GM23248 (cell line): ENCODE results near the gene ANO10.

Experiments
- EZH2 ChIP-seq: fragments of 200-600 bp; sonication (generic); IDR thresholded peaks from 2 replicates; pipeline ENCODE4 v1.6.1; 2018; ENCODE audit warnings: antibody characterized with exemption, mild to moderate bottlenecking; ENCODE audit not compliant: insufficient read depth, poor library complexity, severe bottlenecking
- EZH2phosphoT487 ChIP-seq: fragments of 200-600 bp; sonication (generic); IDR thresholded peaks from 2 replicates; pipeline ENCODE4 v1.6.1; 2018; ENCODE audit warnings: antibody characterized with exemption, moderate library complexity, mild to moderate bottlenecking, low read depth; ENCODE audit not compliant: insufficient read depth

DNA sequence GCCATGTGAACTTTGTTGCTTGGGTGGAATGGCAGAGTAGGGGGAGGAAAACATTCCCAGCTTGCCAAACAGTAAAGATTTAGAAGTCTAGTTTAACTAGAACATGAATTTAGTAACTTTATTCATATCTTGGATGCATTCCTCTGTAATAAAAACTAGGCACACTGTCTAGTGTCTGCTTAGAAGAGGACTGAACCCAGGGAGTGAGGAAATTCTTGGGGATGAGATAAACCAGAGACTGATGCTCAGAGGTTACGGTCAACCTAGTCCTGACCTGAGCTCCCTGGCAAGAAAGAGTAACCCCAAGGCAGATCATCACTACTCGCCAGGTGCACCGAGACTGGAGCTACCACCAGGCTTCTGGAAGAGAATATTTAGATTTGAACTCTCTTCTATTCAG is 277.3 kb downstream of the ANO10 start:
- TF ChIP-seq EZH2phosphoT487 (no peak), EZH2 (no peak)
